Prostate gland (tissue), 2 donors: ENCODE data around the gene SIGLEC14. TPM values are rescaled to one million over a fixed set of nuclear protein-coding genes. Genes with fewer than 3 reads are reported as not detected.
A peak's percentile ranks its signal among the peaks of the same experiment; 100 is the strongest.
"Not testable (repeated sequence)": the region's sequence is repeated elsewhere in the genome, so short reads cannot be mapped to it uniquely, and the experiment has no call there.

Source experiments
- DNase-seq: peaks from one replicate; pipeline ENCODE4 v3.0.0-alpha.2; 2019; ENCODE audit warnings: low spot score
- H3K27ac ChIP-seq, 2 donors: fragments of 200-600 bp; sonication (generic); 2 replicates each; pipeline ENCODE4 v1.5.1; 2017 to 2019
- H3K27me3 ChIP-seq: fragments of 200-600 bp; sonication (generic); replicated peaks from 2 replicates; pipeline ENCODE4 v1.5.1; 2019; ENCODE audit not compliant: insufficient read depth
- H3K36me3 ChIP-seq, 2 donors: fragments of 200-600 bp; sonication (generic); 1 replicate in 1 of 2; 2 replicates in 1 of 2; pipeline versions ENCODE4 v1.5.1 to v1.8.1; 2017 to 2019
- H3K4me1 ChIP-seq: fragments of 200-600 bp; sonication (generic); replicated peaks from 2 replicates; pipeline ENCODE4 v1.5.1; 2019
- H3K4me3 ChIP-seq, 2 donors: fragments of 200-600 bp; sonication (generic); 2 replicates each; pipeline ENCODE4 v1.5.1; 2017 to 2019
- H3K9me3 ChIP-seq: fragments of 200-600 bp; sonication (generic); 2 replicates; pipeline ENCODE4 v1.5.1; 2017
- CTCF ChIP-seq, 4 experiments: fragments of 200-600 bp in 2 of 4; fragments of 450-650 bp in 2 of 4; sonication (generic) in 2 of 4; IDR thresholded peaks; 1 replicate in 3 of 4; 2 replicates in 1 of 4; pipeline ENCODE4 v1.5.1; 2016 to 2019; ENCODE audit warnings: antibody characterized with exemption in 4 of 4, mild to moderate bottlenecking in 2 of 4, moderate library complexity in 2 of 4
- POLR2A ChIP-seq: fragments of 450-650 bp; IDR thresholded peaks from one replicate; pipeline ENCODE4 v1.6.1; 2016; ENCODE audit warnings: antibody characterized with exemption, mild to moderate bottlenecking
- POLR2AphosphoS5 ChIP-seq: sonication (generic); formaldehyde crosslinking; IDR thresholded peaks from one replicate; pipeline ENCODE4 v1.6.1; 2017; ENCODE audit warnings: antibody characterized with exemption
- WGBS: methylation state at CpG from one replicate; pipeline ENCODE4 v1.1.5; 2018; 5-methylcytosine and 5-hydroxymethylcytosine counted together
- intact Hi-C: fragments of 100-400 bp; cut with DNase I; formaldehyde crosslinking; loops from one replicate; pipeline ENCODE4 v1.14.2; 2022
- total RNA-seq, 2 donors: library from RNA; depleted of rRNA; stranded (reverse); fragments of >200 nt; gene quantifications; one replicate each; pipeline ENCODE4 v1.1.0, GENCODE V29; 2016

Gene SIGLEC14
- total RNA-seq, 2 donors from 2014 or later = 1.8 to 8.0 TPM

- no peak overlapping the region for H3K27ac ChIP-seq
- intact Hi-C loops = no loop called here
- no peaks in the 10 kb centered on the region for H3K27me3 ChIP-seq
- H3K4me1 ChIP-seq = no peaks in the 10 kb centered on the region
- WGBS = 12% methylated on average over 5 of the region's 5 CpGs
- no peak for DNase-seq
- TF ChIP-seq CTCF (IDR thresholded peaks at IDR 0.05) = peak in 1 of 4 experiments; percentile 33
- no peak for TF ChIP-seq POLR2A
- no peaks in the 10 kb centered on the region for H3K9me3 ChIP-seq
- H3K4me3 ChIP-seq = no peak overlapping the region
- no peaks in the 10 kb centered on the region for H3K36me3 ChIP-seq
Measured at GRCh38 chr19:51637362-51637978, 9.2 kb downstream of the SIGLEC14 start.

- H3K36me3 ChIP-seq = no peaks in the 10 kb centered on the region
- no peaks in the 10 kb centered on the region for H3K27me3 ChIP-seq
- intact Hi-C loops = no loop called here
- no peak overlapping the region for H3K4me3 ChIP-seq
- no peaks in the 10 kb centered on the region for H3K4me1 ChIP-seq
- TF ChIP-seq CTCF (IDR thresholded peaks at IDR 0.05) (no peak), POLR2A (no peak), POLR2AphosphoS5 (no peak)
- no peak overlapping the region for H3K27ac ChIP-seq
- H3K9me3 ChIP-seq = no peaks in the 10 kb centered on the region
- 23% methylated on average over 5 of the region's 5 CpGs for WGBS
- no peak for DNase-seq
Measured at GRCh38 chr19:51632126-51632525, 14.5 kb downstream of the SIGLEC14 start.

DNA sequence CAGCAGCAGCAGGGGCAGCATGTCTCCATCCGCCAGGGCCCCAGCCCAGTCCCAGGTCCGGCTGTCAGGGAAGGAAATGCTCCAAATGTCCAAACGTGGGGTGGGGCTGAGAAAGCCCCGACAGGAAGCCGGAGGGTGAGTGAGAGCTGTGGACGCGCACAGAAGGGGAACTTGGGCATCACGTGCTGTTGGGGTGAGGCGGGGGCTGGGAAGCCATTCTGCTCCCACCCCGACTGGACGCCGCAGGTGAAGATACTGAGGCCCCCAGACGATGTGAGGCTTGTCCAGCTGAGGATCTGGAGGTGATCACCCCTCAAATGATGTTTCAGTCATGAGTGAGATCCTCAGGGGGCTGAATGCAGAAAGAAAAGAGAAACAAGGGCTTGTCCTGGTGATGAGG is 16.3 kb downstream of the SIGLEC14 start, which contains the start of gene SIGLEC5:
TSS of gene SIGLEC5 (minus strand) at position 87 of the 400 bp plus-strand sequence. CDS start at position 21, 66 bp downstream.
- intact Hi-C loops, H3K27ac ChIP-seq, H3K36me3 ChIP-seq, DNase-seq, H3K27me3 ChIP-seq, H3K9me3 ChIP-seq, H3K4me1 ChIP-seq, H3K4me3 ChIP-seq: not testable (repeated sequence)
- WGBS = 68% methylated on average over 6 of the region's 13 CpGs

DNA sequence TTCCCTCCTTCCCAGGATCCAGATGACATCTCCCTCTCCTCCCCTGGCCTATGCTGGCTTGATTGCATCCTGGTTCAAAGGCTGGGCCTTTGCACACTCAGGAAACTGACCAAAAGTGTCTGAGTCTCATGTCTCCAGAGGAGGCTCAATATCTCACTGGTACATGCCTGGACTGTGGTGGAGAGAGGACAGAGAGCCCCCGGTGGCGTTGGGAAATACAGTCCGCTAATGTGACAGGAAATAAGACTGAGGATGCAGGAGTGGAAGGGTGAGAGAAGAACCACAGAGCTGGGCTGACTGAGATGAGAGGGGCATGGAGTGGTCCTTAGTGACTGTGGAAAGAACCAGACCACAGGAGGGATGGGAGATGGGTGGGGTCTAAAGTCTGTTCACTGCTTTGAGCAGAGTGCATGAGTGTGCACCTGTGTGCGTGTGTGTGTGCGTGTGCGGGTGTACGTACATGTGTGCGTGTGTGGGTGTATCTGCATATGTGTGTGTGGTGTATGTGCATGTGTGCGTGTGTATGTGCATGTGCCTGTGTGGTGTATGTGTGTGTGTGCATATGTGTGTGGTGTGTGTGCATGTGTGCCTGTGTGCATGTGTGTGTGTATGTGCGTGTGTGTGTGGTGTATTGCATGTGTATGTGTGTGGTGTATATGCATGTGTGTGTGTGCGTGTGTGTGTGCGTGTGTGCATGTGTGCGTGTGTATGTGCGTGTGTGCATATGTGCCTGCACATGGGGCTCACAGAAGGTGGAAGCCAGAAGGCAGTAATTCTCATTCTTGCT is 18.3 kb downstream of the SIGLEC14 start:
- H3K9me3 ChIP-seq = no peaks in the 10 kb centered on the region

More for the DNA sequence above, 18.3 kb downstream of the SIGLEC14 start:
- Histone ChIP-seq H3K4me3 (no peak overlapping the region), H3K36me3 (no peaks in the 10 kb centered on the region), H3K27ac (no peak overlapping the region), H3K4me1 (no peaks in the 10 kb centered on the region), H3K27me3 (no peaks in the 10 kb centered on the region)
- intact Hi-C loops = no loop called here
- TF ChIP-seq POLR2AphosphoS5 (no peak), POLR2A (no peak), CTCF (IDR thresholded peaks at IDR 0.05) (no peak)
- no peak for DNase-seq
- WGBS = 83% methylated on average over 14 of the region's 14 CpGs
